Activated CD4-positive, alpha-beta T cell treated with anti-CD3 and anti-CD28 coated beads for 36 hours (primary cell): ENCODE data around the gene FGF11. TPM values are rescaled to one million over a fixed set of nuclear protein-coding genes. Genes with fewer than 3 reads are reported as not detected.
A peak's percentile ranks its signal among the peaks of the same experiment; 100 is the strongest.

Experiments
- ATAC-seq: fragments of 200-7000 bp; cut with Tn5 transposase; one replicate; pipeline ENCODE4 v1.10.0; 2021; ENCODE audit warnings: mild to moderate bottlenecking, moderate library complexity
- CTCF ChIA-PET: fragments of 350-600 bp; sonication (Branson Sonifier 250); formaldehyde crosslinking; loops from one replicate; lab custom pipeline; 2021; ENCODE audit warnings: antibody characterized with exemption; lab: Charles Lee
- POLR2A ChIA-PET: fragments of 350-600 bp; sonication (Branson Sonifier 250); formaldehyde crosslinking; loops from one replicate; lab custom pipeline; 2021; ENCODE audit warnings: antibody characterized with exemption, inconsistent platforms; lab: Charles Lee
- DNase-seq: peaks from one replicate; pipeline ENCODE4 v3.0.0-alpha.2; 2020
- H3K27ac Mint-ChIP-seq: one replicate; pipeline ENCODE4 v1.8.0; 2021; ENCODE audit warnings: mixed read lengths
- H3K27me3 Mint-ChIP-seq: one replicate; pipeline ENCODE4 v1.8.0; 2021; ENCODE audit warnings: mixed read lengths
- H3K36me3 Mint-ChIP-seq: one replicate; pipeline ENCODE4 v1.8.0; 2021; ENCODE audit warnings: low read depth, mixed read lengths
- H3K4me1 Mint-ChIP-seq: one replicate; pipeline ENCODE4 v1.8.0; 2021; ENCODE audit warnings: mixed read lengths
- H3K4me3 Mint-ChIP-seq: one replicate; pipeline ENCODE4 v1.8.0; 2021; ENCODE audit warnings: mild to moderate bottlenecking, moderate library complexity, mixed read lengths
- H3K9me3 Mint-ChIP-seq: one replicate; pipeline ENCODE4 v1.8.0; 2021; ENCODE audit warnings: low read depth, mixed read lengths
- intact Hi-C, 2 experiments: fragments of 100-400 bp; cut with DNase I in 1 of 2; cut with micrococcal nuclease in 1 of 2; formaldehyde crosslinking; loops; one replicate each; pipeline versions ENCODE4 v1.14.2 to v1.15.1; 2022 to 2024; cut with DNase I, micrococcal nuclease
- total RNA-seq, 2 experiments: library from RNA; stranded (reverse); gene quantifications; one replicate each; pipeline ENCODE4 v1.2.3, GENCODE V29; 2021

Gene FGF11
- total RNA-seq, 2 experiments from 2014 or later, result 6.9 to 10.6 TPM

DNA sequence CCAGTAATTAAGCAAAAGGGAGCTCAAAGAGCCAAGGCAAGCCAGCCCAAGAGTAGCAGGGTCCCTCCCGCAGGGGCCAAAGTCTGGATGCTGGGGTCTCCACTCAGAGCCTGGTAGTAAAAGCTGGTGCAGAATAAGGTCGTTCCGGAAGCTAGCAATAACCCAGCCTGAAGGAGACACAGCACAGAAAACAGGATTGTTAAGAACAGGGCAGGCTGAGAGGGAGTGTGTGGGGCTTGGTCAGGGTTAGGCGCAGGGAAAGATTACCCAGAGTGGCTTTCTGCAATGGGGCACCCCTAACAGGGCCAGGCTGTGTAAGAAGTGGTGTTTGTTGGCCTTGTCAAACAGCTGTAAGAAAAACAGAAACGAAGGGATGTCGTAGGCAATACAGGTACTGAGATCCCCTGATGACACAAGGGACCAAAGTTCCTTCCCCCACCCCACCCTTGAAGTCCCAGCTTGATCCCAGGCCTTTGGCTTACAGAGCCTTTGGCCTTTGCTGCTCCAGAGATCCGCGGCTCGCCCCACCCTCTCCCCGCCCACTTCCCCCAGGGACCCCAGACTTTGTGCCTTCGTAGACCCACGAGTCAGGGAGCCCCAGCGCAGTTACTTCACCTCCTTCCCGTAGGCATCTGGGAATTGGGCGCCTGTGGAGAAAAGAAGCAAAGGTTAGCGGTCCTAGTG lies 36.1 kb upstream of the FGF11 start:
- peak overlapping the region; percentile 77 for H3K27ac Mint-ChIP-seq
- peaks cover 16% of the 10 kb centered on the region for H3K4me1 Mint-ChIP-seq
- no peaks in the 10 kb centered on the region for H3K9me3 Mint-ChIP-seq
- peak overlapping the region; percentile 89 for H3K4me3 Mint-ChIP-seq
- ChIA-PET CTCF (interaction anchor here (0.6 to 1.5 kb wide), 5 partner anchors 9 to 113 kb away, joined by 3 to 13 read pairs (median 5); partner anchors contain the start of genes PLSCR3, TMEM102 and TMEM95), POLR2A (interaction anchor here (0.6 to 2.1 kb wide), 6 partner anchors 19 to 284 kb away, joined by 3 to 13 read pairs (median 3); partner anchors contain the start of genes TMEM102, TP53 and WRAP53)
- peaks cover 2% of the 10 kb centered on the region for H3K27me3 Mint-ChIP-seq
- peak; percentile 42 for DNase-seq
- ATAC-seq, result no peak
- peaks cover 2% of the 10 kb centered on the region for H3K36me3 Mint-ChIP-seq
- intact Hi-C loops, result loop anchor here in 1 of 2 experiments (5.0 kb wide), 2 partner anchors 366 to 439 kb away; partner anchors contain the start of gene SLC16A13

DNA sequence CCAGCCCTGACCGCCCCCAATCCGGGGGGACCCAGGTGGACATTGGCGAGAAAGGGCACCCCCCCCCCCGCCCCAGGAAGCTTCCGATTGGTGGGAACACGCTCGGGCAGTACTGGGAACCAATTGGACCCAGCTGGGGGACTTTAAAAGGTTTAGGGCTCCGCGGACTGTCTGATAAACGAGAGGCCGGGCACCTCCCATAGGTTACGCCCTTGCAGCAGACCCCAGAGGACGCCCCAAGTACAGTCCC lies 35.7 kb upstream of the FGF11 start:
- no peak for DNase-seq
- ChIA-PET CTCF (interaction anchor here (0.6 to 1.5 kb wide), 7 partner anchors 9 to 52 kb away, joined by 3 to 13 read pairs (median 3); partner anchors contain the start of genes PLSCR3, TMEM102 and TMEM95), POLR2A (interaction anchor here (1.0 to 2.1 kb wide), 5 partner anchors 33 to 283 kb away, joined by 3 to 13 read pairs (median 6); partner anchors contain the start of genes POLR2A, TMEM102, TP53 and WRAP53)
- H3K4me3 Mint-ChIP-seq, result peak overlapping the region; percentile 89
- H3K27ac Mint-ChIP-seq, result peak overlapping the region; percentile 77
- H3K27me3 Mint-ChIP-seq, result peaks cover 2% of the 10 kb centered on the region
- no peaks in the 10 kb centered on the region for H3K9me3 Mint-ChIP-seq
- peaks cover 2% of the 10 kb centered on the region for H3K36me3 Mint-ChIP-seq
- ATAC-seq, result no peak
- peaks cover 16% of the 10 kb centered on the region for H3K4me1 Mint-ChIP-seq
- intact Hi-C loops, result loop anchor here in 1 of 2 experiments (5.0 kb wide), 2 partner anchors 366 to 439 kb away; partner anchors contain the start of gene SLC16A13

DNA sequence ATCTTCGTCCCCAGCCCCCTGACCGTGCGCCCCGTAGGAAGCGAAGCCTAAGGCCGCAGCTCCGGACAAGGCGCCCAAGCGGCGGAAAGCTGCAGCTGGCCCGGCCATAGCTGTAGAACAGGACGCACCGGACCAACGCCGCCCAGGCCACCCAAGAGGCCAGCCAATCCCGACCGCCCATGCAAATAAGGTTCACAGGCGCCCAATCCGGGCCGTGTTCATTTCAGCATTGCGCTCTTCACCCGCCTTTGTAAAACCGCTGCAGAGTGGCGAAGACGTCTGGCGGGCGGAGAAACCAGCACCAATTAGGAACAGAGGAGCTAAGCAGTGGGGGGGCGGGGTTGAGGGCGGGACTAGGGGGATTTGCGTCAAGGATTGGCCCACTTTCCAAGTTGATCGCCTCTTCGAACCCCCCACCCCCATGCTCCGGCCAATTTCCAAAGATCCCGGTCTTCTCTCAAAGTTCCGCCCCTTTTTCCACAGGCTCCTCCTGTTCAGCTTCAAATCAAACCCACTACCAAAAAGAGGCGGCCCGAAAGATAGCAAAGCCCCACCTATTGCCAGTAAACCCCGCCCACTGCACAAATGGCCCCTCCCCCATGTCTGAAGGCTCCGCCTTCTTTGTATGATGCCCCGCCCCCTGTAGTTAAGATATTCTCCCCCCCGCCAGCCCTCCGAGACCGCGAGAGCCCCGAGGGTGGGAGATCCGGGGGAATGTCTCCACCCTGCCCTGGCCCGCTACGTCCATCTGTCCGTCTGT lies 35.2 kb upstream of the FGF11 start, which contains the start of gene TMEM256:
Gene TMEM256, minus strand, starts transcription at position 121 of the 760 bp plus-strand sequence. Its CDS starts 13 bp downstream, at position 108.
- Mint-ChIP-seq H3K27ac (peak within 1 kb of the TSS; percentile 92), H3K4me3 (peak within 1 kb of the TSS; percentile 89), H3K36me3 (peaks cover 2% of the 10 kb centered on the region), H3K4me1 (peaks cover 16% of the 10 kb centered on the region), H3K9me3 (no peaks in the 10 kb centered on the region), H3K27me3 (peaks cover 2% of the 10 kb centered on the region)
- ChIA-PET CTCF (interaction anchor here (0.5 to 1.5 kb wide), 10 partner anchors 10 to 453 kb away, joined by 3 to 13 read pairs (median 3); partner anchors contain the start of genes CYB5D1, NAA38, PLSCR3 and TMEM102), POLR2A (interaction anchor here (0.5 to 2.1 kb wide), 7 partner anchors 32 to 283 kb away, joined by 3 to 13 read pairs (median 3); partner anchors contain the start of genes POLR2A, TMEM102, TP53 and WRAP53)
- ATAC-seq (peak; percentile 94), DNase-seq (peak; percentile 99)
- intact Hi-C loops, result loop anchor here (1.0 to 5.0 kb wide), 21 partner anchors 10 to 529 kb away; partner anchors contain the start of genes PLSCR3 (in 2 of the 2), POLR2A (in 2 of the 2), TMEM102 (in 2 of the 2) and CNTROB (in 1 of the 2)

- Mint-ChIP-seq H3K27me3 (peaks cover 2% of the 10 kb centered on the region), H3K4me1 (peaks cover 16% of the 10 kb centered on the region), H3K36me3 (no peaks in the 10 kb centered on the region), H3K27ac (peak overlapping the region; percentile 92), H3K9me3 (no peaks in the 10 kb centered on the region), H3K4me3 (peak overlapping the region; percentile 89)
- peak; percentile 82 for DNase-seq
- ChIA-PET CTCF (interaction anchor here (0.6 to 1.5 kb wide), 8 partner anchors 10 to 452 kb away, joined by 3 to 13 read pairs (median 3); partner anchors contain the start of genes CYB5D1, NAA38, PLSCR3 and TMEM102), POLR2A (interaction anchor here (0.5 to 2.1 kb wide), 6 partner anchors 31 to 282 kb away, joined by 3 to 13 read pairs (median 4); partner anchors contain the start of genes POLR2A, TMEM102, TP53 and WRAP53)
- intact Hi-C loops, result loop anchor here (1.0 to 5.0 kb wide), 21 partner anchors 11 to 528 kb away; partner anchors contain the start of genes PLSCR3 (in 2 of the 2), POLR2A (in 2 of the 2), TMEM102 (in 2 of the 2) and CNTROB (in 1 of the 2)
- ATAC-seq, result peak; percentile 38
These were observed 34.5 kb upstream of the FGF11 start for GRCh38 chr17:7404737-7405349.

DNA sequence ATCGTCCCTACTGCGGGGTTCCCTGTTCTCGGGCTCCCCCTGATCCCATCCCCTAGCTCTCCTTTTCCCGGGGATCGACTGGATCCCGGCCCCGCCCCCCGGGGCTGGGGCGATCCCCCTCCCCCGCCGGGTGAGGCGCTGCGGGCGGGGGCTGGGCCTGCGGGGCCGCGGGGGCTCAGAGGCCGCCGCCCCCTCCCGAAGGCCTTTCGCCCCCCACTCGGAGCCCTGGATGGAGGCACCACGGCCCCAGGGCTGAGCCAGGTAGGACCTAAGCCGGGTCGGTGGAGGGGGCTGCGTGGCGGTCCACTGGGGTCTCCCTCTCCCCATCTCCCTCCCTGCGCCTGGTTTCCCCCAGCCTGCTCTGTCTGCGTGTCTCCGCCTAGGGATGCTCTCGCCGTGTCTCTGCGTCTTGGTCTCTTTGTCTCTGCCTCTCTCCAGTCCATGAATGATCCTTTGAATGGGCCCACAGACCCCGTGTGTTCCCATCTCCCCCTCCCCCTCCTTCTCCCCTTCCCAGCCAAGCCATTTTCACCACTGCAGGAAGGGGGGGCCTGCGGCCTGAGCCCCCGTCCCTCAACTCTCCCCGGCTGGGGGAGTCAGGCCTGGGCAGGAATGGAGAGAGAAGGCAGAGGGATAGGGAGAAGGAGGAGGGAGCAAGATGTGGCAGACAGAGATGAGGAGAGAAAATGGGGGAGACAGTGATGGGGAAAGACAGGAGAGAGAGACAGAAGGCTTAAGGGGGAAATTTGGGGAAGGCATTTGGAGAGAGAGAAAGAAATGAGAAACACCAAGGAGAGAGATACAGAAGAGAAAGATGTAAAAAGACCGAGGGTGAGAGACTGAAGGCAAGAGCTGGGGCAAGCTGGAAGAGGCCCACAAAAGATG lies 33.7 kb upstream of the FGF11 start:
- no peak for ATAC-seq
- Mint-ChIP-seq H3K27me3 (peaks cover 2% of the 10 kb centered on the region), H3K4me1 (peaks cover 16% of the 10 kb centered on the region), H3K27ac (peak overlapping the region; percentile 37), H3K36me3 (no peaks in the 10 kb centered on the region), H3K4me3 (peak overlapping the region; percentile 89), H3K9me3 (no peaks in the 10 kb centered on the region)
- ChIA-PET POLR2A (no interaction called here), CTCF (interaction anchor here (1.5 kb wide), 1 partner anchor 452 kb away, joined by 3 read pairs; the partner anchor contains the start of genes CYB5D1 and NAA38)
- DNase-seq, result no peak
- intact Hi-C loops, result loop anchor here (2.0 kb wide), 2 partner anchors 167 to 527 kb away; partner anchors contain the start of gene CNTROB (in 1 of the 2)

DNA sequence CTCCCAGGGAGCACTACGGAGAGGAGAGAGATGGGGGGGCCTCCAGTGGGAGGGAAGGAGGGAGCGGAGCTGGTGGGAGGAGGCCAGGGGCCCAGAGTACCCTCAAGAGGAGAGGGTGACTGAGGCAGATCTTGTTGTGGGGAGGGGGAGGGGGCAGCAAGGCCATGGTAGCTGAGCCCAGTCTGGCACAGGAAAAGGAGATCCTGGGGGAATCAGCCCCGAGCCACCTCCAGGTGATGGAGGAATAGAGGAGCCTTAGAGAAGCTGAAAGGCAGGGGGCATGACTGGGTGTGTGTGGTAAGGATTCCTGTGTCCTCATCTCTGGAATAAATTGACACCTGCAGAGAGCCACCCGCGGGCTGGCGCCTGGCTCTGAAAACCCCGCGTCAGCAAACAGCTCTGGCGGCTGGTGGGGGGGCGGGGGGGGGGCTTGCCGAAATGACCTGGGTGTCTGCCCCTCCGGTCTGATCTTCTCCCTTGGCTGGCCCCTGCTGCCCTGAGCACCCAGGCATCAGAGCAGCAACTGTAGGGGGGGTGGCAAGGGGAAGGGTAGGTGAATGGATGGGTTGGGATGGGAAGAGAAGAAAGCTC lies 33.0 kb upstream of the FGF11 start:
- H3K4me3 Mint-ChIP-seq, result peak overlapping the region; percentile 64
- peaks cover 16% of the 10 kb centered on the region for H3K4me1 Mint-ChIP-seq
- ATAC-seq, result no peak
- ChIA-PET POLR2A (no interaction called here), CTCF (interaction anchor here (1.0 kb wide), 1 partner anchor 126 kb away, joined by 3 read pairs; no protein-coding TSS in a partner anchor)
- no peak overlapping the region for H3K27ac Mint-ChIP-seq
- no peak for DNase-seq
- H3K27me3 Mint-ChIP-seq, result peaks cover 2% of the 10 kb centered on the region
- intact Hi-C loops, result no loop called here
- H3K36me3 Mint-ChIP-seq, result no peaks in the 10 kb centered on the region
- no peaks in the 10 kb centered on the region for H3K9me3 Mint-ChIP-seq

DNA sequence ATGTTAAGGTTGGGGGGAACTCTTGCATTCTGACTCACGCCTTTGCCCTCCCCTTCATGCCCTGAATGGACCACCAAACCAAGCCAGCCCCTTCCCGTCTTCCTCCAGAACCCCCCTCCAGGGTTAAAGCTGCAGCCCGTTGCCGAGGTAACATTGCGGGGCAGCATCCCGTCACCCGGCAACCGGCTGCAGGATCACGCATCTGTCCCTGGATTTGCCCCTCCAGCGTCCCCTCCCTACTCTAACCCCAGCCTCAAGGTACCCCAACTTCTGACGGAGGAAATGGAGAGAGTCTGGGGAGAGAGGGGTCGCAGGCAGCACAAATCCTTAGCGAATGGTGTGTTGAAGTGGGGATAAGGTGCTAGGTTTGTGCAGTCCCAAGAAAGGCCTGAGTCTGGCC lies 32.2 kb upstream of the FGF11 start:
- Mint-ChIP-seq H3K4me1 (peaks cover 16% of the 10 kb centered on the region), H3K27me3 (peaks cover 2% of the 10 kb centered on the region), H3K36me3 (no peaks in the 10 kb centered on the region), H3K9me3 (no peaks in the 10 kb centered on the region), H3K4me3 (no peak overlapping the region), H3K27ac (no peak overlapping the region)
- no peak for ATAC-seq
- intact Hi-C loops, result no loop called here
- ChIA-PET CTCF (interaction anchor here (0.6 to 1.0 kb wide), 3 partner anchors 91 to 126 kb away, joined by 3 read pairs; partner anchors contain the start of gene SLC2A4), POLR2A (no interaction called here)
- DNase-seq, result no peak

DNA sequence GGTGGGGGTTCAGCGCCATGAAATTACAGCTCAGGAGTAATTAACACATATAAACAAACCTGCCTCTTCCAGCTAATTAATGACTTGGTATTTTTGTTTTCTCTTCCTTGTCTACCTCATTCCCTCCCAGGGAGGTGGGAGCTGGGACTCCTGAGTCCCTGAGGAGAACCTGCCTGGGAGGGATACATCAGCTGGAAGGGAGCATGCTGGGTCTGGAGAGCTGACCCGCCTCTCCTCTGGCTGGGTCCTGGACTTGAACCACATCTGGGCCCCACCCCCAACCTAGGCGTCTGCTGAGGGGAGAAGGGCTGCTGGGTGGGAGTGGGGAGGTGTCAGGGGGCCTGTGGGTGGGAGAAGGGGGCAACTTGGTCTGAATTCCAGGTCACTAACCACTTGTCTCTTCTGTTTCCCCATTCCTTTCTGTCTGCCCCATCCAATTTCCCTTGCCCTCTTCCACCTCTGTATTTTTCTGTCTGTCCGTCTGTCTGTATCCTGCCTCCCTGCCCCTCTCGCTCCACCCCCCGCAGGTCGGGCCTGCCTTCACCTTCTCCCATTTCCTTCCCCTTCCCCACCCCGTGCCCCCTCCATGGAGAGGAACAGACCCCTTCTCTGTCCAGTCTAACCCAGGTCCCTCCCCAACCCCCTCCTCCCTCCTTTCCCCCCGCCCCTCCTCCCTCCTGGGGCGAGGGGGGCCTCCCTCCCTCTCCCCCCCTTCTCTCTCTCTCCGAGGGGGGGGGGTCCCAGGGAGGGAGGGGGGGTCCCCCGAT lies 31.6 kb upstream of the FGF11 start, which contains the start of gene NLGN2:
Gene NLGN2, plus strand, starts transcription at position 361 of the 767 bp plus-strand sequence. CDS start 411 bp downstream, outside the sequence.
- peaks cover 2% of the 10 kb centered on the region for H3K27me3 Mint-ChIP-seq
- H3K4me3 Mint-ChIP-seq, result no peak within 1 kb of the TSS
- CTCF ChIA-PET, result interaction anchor here (0.6 kb wide), 2 partner anchors 90 to 126 kb away, joined by 3 read pairs; partner anchors contain the start of gene SLC2A4
- intact Hi-C loops, result no loop called here
- H3K4me1 Mint-ChIP-seq, result peaks cover 15% of the 10 kb centered on the region
- no peaks in the 10 kb centered on the region for H3K36me3 Mint-ChIP-seq
- H3K9me3 Mint-ChIP-seq, result no peaks in the 10 kb centered on the region
- no peak within 1 kb of the TSS for H3K27ac Mint-ChIP-seq
- POLR2A ChIA-PET, result interaction anchor here (0.7 kb wide), 1 partner anchor 376 kb away, joined by 4 read pairs; no protein-coding TSS in a partner anchor
- DNase-seq, result no peak
- no peak for ATAC-seq
